Activated CD4-positive, alpha-beta T cell treated with anti-CD3 and anti-CD28 coated beads, Interleukin-2, amount 10 ng/mL, durations not matched to agents 24 days and 14 days (primary cell): ENCODE results near the gene HOXB4. TPM values are rescaled to one million over a fixed set of nuclear protein-coding genes. Genes with fewer than 3 reads are reported as not detected.

ENCODE experiments used
- DNase-seq: peaks from one replicate; pipeline ENCODE4 v3.0.0; 2022
- H3K27ac Mint-ChIP-seq: one replicate; pipeline ENCODE4 v1.8.0; 2022; ENCODE audit warnings: mild to moderate bottlenecking, mixed read lengths
- H3K27me3 Mint-ChIP-seq: one replicate; pipeline ENCODE4 v1.8.0; 2022; ENCODE audit warnings: mixed read lengths
- H3K36me3 Mint-ChIP-seq: one replicate; pipeline ENCODE4 v1.8.0; 2022; ENCODE audit warnings: low read depth, mild to moderate bottlenecking, mixed read lengths
- H3K4me1 Mint-ChIP-seq: one replicate; pipeline ENCODE4 v1.8.0; 2021; ENCODE audit warnings: mixed read lengths
- H3K4me3 Mint-ChIP-seq: one replicate; pipeline ENCODE4 v1.8.0; 2022; ENCODE audit warnings: mild to moderate bottlenecking, moderate library complexity, mixed read lengths
- H3K9me3 Mint-ChIP-seq: one replicate; pipeline ENCODE4 v1.8.0; 2021; ENCODE audit warnings: mixed read lengths
- intact Hi-C: fragments of 100-400 bp; cut with micrococcal nuclease; formaldehyde crosslinking; loops from one replicate; pipeline ENCODE4 v1.15.1; 2023
- total RNA-seq: library from RNA; stranded (reverse); gene quantifications from 2 replicates; pipeline ENCODE4 v1.2.3, GENCODE V29; 2022

HOXB4 gene
- total RNA-seq, 1 donor from 2014 or later: 3.6 TPM

DNA sequence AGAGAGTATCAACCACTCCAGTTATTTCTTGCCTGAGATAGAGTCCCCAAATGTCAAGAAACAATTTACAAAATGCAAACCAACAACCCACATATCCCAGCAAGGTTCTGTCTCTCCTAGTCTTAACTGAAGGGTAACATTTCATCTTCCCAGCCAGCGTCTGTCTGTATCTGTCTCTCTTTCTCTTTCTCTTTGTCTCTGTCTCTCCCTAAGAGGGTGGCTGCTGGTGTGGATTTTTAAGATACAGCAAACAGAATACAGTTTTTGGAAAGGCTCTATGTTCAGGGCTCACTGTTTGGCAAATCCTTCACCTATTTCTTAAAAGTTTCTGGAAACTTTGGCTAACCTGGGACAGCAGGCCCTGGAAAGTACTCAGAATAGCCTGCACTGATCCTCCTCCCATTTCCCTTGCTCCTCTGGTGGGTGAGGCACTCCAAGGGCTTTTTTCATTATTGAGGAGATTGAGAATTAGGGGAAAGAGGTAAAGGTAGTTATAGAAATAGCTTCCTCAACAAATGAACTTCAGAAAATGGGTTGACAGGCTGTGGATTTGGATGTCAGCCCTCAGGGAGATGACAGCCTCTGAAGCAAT lies 6.2 kb downstream of the HOXB4 start:
- no peak for DNase-seq
- intact Hi-C loops: no loop called here
- peaks cover 15% of the 10 kb centered on the region for H3K27me3 Mint-ChIP-seq
- H3K4me3 Mint-ChIP-seq: no peak overlapping the region
- H3K27ac Mint-ChIP-seq: no peak overlapping the region
- H3K36me3 Mint-ChIP-seq: peaks cover 17% of the 10 kb centered on the region
- no peaks in the 10 kb centered on the region for H3K9me3 Mint-ChIP-seq
- H3K4me1 Mint-ChIP-seq: peaks cover 23% of the 10 kb centered on the region

DNA sequence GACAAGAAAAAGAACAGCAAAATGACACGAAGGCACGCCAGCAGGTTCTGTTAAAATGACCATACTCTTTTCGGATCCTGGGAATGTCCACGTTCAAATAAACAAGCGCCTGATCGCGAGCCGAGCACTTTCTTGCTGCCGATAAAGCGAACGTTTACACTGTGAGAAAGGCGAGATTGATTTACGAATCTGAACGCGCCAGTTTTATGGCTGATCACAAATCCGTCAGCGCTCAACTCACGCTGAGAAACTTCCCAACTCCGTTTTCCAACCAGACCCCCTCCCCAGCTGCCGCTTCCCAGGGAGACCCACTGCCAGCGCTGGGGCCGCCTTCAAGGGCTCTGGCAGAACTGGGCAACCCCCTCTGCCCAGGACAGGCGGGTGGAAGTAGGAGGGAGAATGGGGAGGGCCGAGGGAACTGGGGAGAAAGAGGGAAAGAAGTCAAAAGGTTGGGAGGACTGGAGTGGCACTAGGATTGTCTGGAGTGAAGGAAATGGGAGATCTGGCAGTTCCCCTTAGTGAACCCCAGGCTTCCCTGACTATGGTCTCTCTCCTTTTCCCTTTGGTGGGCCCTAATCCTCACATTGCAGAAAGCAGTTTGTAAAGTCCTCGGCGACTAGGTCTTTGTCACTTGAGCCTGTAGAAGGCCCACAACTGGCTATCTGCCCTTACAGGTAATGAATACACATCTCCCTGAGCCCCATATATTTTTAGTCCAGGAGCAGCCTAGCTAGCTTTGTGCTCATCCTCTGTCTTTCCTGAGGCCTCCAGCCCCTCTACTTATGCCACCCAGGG lies 6.9 kb downstream of the HOXB4 start:
- peaks cover 20% of the 10 kb centered on the region for H3K4me1 Mint-ChIP-seq
- intact Hi-C loops: no loop called here
- H3K27me3 Mint-ChIP-seq: peaks cover 15% of the 10 kb centered on the region
- no peak overlapping the region for H3K4me3 Mint-ChIP-seq
- H3K27ac Mint-ChIP-seq: no peak overlapping the region
- peaks cover 17% of the 10 kb centered on the region for H3K36me3 Mint-ChIP-seq
- no peak for DNase-seq
- H3K9me3 Mint-ChIP-seq: no peaks in the 10 kb centered on the region

DNA sequence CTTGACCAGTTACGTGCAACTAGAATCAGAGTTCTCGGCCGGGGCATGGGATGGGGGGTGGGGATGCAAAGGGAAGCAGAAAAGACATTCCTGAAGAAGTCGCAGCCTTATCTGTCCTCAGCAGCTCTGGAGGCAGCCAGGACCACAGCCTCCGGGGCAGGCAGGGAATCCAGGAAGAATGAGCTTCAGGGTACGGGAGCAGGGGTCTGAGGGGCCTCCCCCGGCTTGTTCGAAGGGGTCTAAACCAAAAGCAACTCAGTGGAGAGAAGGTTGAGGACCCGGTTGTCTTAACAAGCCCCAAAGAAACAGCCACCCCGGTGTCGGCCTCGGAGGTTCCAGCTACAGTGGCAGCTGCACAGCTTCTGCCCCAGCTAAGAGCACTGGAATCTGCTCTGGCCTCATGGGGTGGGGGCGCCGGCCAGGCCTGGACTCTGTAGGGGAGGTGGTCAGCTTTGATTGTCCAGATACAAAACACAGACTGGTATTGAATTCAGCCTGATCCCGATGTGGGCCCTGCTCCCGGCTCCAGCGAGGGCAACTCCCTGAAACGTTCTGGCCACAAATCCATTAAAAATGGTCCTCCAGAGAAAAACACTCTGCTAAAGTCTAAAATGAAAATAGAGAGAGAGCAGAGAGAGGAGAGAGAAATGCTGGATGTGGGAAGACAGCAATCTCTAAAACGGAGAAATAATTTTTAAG lies 7.7 kb downstream of the HOXB4 start:
- H3K4me1 Mint-ChIP-seq: peaks cover 15% of the 10 kb centered on the region
- no peak overlapping the region for H3K27ac Mint-ChIP-seq
- peaks cover 15% of the 10 kb centered on the region for H3K36me3 Mint-ChIP-seq
- no peaks in the 10 kb centered on the region for H3K9me3 Mint-ChIP-seq
- no peak for DNase-seq
- H3K27me3 Mint-ChIP-seq: peaks cover 15% of the 10 kb centered on the region
- intact Hi-C loops: no loop called here
- H3K4me3 Mint-ChIP-seq: no peak overlapping the region

DNA sequence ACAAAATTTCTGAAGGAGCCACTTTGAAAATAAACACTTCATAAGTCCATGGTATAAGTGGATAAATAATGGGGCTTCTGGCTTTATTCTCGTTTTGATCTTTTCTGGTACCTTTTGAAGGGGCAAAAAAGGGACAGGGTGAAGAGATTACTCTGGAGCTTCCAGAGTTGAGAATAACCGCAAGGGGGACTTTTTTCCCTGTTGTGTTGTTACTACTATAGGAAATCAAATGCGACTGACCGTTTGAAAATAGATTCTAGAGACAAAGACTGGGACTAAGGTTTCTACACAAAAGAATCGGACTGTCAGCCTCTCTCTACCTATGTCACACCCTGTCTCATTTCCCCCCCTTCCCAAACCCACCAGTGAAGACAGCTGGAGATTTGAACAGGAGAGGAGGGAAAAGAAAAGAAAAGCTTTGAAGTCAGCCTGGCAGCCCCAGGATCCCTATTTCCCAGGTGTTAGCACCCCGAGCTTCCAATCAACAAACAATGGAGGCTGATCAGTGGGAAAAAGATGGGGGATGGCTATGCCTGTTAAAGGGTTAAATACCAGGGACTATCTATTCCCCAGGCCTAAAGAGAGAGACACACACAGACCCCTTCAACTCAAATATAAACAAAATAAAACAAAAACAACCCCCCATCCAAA lies 8.4 kb downstream of the HOXB4 start:
- intact Hi-C loops: no loop called here
- H3K27me3 Mint-ChIP-seq: peaks cover 16% of the 10 kb centered on the region
- H3K4me3 Mint-ChIP-seq: no peak overlapping the region
- no peaks in the 10 kb centered on the region for H3K9me3 Mint-ChIP-seq
- DNase-seq: no peak
- H3K27ac Mint-ChIP-seq: no peak overlapping the region
- H3K4me1 Mint-ChIP-seq: peaks cover 13% of the 10 kb centered on the region
- H3K36me3 Mint-ChIP-seq: peaks cover 15% of the 10 kb centered on the region

DNA sequence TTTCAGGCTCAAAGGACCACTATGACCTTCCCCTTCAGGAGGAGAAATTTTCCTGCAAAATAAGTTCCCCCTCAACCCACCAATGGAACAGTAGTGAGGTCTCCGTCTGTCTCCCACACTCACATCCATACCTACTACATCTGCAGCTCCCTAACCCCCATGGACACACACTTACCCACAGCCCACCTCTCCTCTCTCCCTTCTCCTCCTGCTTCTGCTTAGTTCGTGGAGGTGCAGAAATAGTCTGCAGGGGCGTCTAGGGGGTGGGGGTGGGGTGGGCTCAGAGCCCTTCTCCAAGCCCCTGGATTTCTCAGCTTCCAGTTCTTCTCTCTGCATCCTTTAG lies 8.9 kb downstream of the HOXB4 start:
- H3K9me3 Mint-ChIP-seq: no peaks in the 10 kb centered on the region
- DNase-seq: no peak
- no peak overlapping the region for H3K27ac Mint-ChIP-seq
- no peak overlapping the region for H3K4me3 Mint-ChIP-seq
- H3K27me3 Mint-ChIP-seq: peaks cover 19% of the 10 kb centered on the region
- intact Hi-C loops: no loop called here
- peaks cover 15% of the 10 kb centered on the region for H3K36me3 Mint-ChIP-seq
- H3K4me1 Mint-ChIP-seq: peaks cover 14% of the 10 kb centered on the region

DNA sequence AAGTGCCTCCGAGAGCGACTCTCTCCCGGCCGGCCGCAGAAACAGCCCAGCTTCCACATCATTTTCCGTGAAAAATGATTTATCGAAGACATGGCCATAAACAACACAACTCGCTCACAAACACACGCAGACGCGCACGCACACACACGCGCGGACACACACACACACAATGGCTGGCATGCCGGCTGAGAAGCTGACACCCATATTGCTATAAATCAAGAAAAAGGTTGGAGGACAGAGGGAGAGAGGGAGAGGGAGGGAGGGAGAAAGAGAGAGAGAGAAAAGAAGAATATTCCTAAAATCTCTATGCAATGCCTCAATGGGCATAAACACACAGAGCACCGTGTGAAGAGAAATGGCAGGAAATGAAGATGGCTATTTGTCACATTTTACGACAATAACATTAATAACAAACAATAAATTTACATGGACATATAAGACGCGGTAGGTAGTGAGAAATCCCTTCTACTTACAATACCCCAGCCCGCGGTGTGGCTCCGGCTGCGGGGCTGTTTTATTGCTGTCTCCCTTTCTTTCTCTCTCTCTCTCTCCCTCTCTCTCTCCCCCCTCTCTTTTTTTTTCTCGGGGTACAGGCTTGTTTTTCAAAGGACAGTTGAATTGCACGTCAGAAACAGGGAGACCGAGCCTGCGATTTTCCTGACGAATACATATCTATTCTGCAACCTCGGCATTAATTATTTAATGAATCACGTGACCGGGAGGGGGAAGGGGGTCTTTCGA lies 9.5 kb downstream of the HOXB4 start:
- no peak overlapping the region for H3K27ac Mint-ChIP-seq
- H3K27me3 Mint-ChIP-seq: peaks cover 21% of the 10 kb centered on the region
- H3K36me3 Mint-ChIP-seq: peaks cover 15% of the 10 kb centered on the region
- H3K4me1 Mint-ChIP-seq: peaks cover 15% of the 10 kb centered on the region
- no peak for DNase-seq
- peak overlapping the region; percentile 49 for H3K4me3 Mint-ChIP-seq
- intact Hi-C loops: no loop called here
- no peaks in the 10 kb centered on the region for H3K9me3 Mint-ChIP-seq

DNA sequence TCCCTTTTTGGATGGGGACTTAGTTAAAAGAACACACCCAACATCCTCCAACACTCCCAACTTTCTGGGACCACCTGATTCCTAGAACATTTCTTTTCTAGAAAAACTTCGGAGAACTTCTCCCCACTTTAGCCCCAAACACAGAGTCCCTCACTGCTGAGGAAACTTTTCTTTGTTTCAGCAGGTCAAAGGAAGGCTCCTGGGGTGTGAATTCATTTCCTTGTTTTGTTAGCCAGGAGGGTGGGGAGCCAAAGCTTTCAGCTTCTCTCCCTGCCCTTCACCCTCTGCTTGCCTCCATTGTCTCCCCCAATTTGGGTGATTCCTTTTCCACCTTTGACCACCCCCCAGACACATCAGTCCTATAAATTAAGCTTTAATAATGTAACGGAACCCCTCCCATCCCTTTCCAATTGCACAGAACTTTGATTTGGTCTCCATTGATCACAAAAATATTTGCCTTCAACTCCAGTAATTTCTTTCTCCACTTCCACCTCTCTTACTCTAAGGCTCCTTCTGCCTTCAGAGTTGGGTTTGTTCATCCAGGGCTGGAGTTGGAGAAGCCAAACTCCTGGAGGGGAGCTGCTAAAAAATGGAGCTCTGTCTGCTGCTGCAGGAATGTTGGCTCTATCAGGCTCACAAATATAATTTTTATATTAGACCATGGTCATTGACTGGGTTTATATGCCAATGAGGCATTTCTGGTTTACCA lies 10.3 kb downstream of the HOXB4 start:
- H3K36me3 Mint-ChIP-seq: peaks cover 15% of the 10 kb centered on the region
- peak overlapping the region; percentile 49 for H3K4me3 Mint-ChIP-seq
- peaks cover 9% of the 10 kb centered on the region for H3K4me1 Mint-ChIP-seq
- no peak overlapping the region for H3K27ac Mint-ChIP-seq
- peaks cover 25% of the 10 kb centered on the region for H3K27me3 Mint-ChIP-seq
- no peaks in the 10 kb centered on the region for H3K9me3 Mint-ChIP-seq
- DNase-seq: no peak
- intact Hi-C loops: no loop called here

DNA sequence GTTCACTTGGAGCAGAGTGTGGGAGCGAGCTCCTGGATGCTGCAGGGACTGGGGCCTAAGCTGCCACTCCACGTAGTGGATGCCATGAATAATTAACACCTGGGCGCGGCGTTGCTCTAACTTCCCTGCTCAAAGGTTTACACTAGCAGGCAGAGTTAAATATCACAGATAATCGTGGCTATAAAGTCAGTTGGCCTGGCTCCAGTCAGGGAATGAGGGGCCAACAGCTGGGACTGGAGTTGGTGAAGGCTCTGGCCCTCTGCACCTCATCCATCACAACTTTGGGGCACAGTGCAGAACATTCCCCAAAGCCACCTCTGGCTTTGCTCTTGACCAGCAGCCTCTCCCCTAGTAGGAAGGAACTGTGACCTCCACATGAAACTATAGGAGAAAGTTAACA lies 10.9 kb downstream of the HOXB4 start:
- H3K27ac Mint-ChIP-seq: no peak overlapping the region
- H3K4me1 Mint-ChIP-seq: peaks cover 12% of the 10 kb centered on the region
- H3K4me3 Mint-ChIP-seq: no peak overlapping the region
- DNase-seq: no peak
- peaks cover 28% of the 10 kb centered on the region for H3K27me3 Mint-ChIP-seq
- no peaks in the 10 kb centered on the region for H3K9me3 Mint-ChIP-seq
- peaks cover 18% of the 10 kb centered on the region for H3K36me3 Mint-ChIP-seq
- intact Hi-C loops: no loop called here

DNA sequence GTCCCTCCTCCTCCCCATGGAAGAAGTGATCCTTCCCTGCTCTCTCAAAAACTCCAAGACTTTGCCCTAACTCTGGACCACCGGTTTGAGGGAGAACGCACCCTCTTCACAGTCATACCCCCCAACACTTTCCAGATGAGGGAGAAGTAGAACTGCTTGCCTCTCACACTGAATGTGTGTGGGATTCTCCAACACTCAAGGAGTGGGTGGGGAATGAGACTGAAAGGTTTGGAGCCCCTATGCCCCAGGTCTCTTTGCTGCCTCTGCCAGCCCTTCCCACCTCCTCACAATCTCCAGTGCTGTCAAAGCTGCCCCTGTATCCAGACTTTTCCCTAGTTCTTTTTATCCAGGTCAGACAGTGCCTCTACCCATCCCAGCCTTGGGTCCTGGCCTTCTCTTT lies 11.4 kb downstream of the HOXB4 start:
- intact Hi-C loops: no loop called here
- DNase-seq: no peak
- H3K9me3 Mint-ChIP-seq: no peaks in the 10 kb centered on the region
- peaks cover 14% of the 10 kb centered on the region for H3K4me1 Mint-ChIP-seq
- H3K27me3 Mint-ChIP-seq: peaks cover 28% of the 10 kb centered on the region
- H3K27ac Mint-ChIP-seq: no peak overlapping the region
- no peak overlapping the region for H3K4me3 Mint-ChIP-seq
- H3K36me3 Mint-ChIP-seq: peaks cover 18% of the 10 kb centered on the region

DNA sequence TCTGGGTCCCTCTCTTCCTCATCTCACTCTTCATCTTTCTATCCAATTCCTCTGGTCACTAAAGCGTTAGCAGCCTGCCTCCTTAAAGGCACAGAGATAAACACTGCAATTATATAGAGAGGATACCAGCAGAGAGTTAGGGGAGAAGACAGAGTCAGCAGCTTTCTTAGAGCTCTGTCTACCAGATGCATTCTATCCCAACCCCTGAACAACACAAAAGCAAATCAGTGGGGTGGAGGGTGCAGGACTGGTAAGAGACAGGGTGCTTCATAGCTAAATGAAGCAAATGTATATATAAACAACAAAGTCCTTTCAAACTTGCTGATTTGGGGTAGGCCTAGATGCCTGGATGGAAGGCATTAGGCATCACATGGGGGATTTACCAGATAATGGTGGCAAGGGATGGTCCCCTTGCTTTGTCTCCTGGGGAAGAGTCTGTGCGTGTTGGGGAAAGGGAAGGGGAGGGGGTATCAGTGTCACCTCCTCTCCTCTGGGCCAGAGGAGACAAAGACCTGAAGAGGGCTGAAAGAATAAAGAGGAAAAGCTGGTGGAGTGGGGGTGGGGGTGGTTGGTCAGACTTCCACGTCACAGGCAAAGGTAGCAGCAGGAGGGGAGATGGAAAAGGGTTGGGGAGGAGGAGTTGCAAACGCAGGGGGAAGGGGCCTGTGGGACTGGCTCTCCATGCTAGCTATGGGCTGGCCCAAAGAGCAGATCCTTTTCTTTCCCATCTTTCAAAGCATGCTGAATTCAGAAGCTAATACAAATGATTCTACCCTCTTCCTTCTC lies 12.0 kb downstream of the HOXB4 start:
- peaks cover 19% of the 10 kb centered on the region for H3K4me1 Mint-ChIP-seq
- no peaks in the 10 kb centered on the region for H3K9me3 Mint-ChIP-seq
- no peak overlapping the region for H3K27ac Mint-ChIP-seq
- peaks cover 28% of the 10 kb centered on the region for H3K27me3 Mint-ChIP-seq
- intact Hi-C loops: no loop called here
- no peak for DNase-seq
- peaks cover 16% of the 10 kb centered on the region for H3K36me3 Mint-ChIP-seq
- H3K4me3 Mint-ChIP-seq: no peak overlapping the region

DNA sequence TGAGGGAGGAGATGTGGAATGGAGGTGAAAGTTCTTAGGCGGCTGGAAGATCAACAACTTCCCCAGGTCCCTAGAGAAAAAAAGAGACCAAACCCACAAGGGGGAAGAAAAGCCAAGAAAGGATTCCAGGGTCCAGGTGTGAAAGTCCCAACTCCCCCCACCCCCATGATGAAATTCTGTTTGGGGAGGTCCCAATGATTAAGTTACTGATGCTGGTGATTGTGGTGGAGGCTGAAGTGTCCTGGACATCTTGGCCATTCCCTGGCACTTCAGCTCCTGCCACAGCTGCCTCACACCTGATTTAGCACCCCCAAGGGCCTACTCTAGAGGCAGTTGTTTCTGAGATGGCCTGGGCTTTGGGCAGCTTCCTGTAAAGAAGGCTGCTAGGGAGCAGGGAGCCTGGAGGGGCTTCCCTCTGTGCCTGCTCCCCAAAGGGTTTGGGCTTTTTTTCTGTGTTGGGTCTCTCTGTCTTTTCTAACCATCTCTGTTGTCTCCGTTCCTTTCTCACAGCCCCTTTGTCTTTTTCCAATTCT lies 13.1 kb downstream of the HOXB4 start:
- H3K27me3 Mint-ChIP-seq: peaks cover 28% of the 10 kb centered on the region
- H3K36me3 Mint-ChIP-seq: peaks cover 16% of the 10 kb centered on the region
- H3K4me1 Mint-ChIP-seq: peaks cover 20% of the 10 kb centered on the region
- no peak overlapping the region for H3K4me3 Mint-ChIP-seq
- DNase-seq: no peak
- H3K27ac Mint-ChIP-seq: no peak overlapping the region
- H3K9me3 Mint-ChIP-seq: no peaks in the 10 kb centered on the region
- intact Hi-C loops: no loop called here

DNA sequence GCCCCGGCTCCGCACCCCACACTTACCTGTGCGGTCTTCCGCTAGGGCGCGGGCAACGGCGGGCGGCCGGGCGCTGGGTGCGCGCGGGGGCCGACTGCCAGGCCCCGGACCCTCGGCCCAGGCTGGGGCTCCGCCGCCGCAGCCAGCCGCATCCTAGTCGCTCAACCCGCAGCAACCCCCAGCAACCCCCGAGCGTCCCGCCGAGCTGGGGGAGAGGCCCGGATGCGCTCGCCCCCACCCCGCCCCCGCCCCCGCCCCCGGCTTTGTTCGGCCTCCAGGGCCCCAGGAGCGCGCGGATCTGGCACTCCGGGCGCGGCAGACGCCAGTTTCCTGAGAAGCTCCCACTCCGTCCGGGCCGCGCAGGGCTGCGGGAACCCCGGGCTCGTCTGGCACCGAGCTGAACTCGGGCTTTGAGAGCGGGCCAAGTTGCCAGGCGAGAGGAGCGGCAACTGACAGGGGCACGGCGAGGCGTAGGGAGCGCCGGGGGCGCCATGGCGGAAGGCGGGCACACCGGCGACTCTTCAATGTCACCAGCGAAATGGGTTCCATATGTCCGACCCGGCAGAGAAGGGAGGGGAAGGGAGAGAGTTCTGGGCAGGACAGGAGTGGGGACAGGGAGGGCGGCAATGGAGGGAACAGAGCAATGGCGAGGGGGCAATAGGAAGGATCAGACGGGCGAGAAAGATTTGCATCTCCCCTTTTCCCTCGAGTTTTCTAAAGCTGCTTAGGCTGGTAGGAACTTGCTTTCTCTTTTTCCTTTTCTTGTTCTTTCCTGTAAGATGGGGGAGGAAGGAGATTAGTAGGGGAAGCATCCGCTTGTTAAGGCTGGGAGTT lies 13.7 kb downstream of the HOXB4 start:
- no peak for DNase-seq
- Mint-ChIP-seq H3K27ac (no peak overlapping the region), H3K27me3 (peaks cover 26% of the 10 kb centered on the region), H3K4me1 (peaks cover 20% of the 10 kb centered on the region), H3K4me3 (no peak overlapping the region), H3K9me3 (no peaks in the 10 kb centered on the region), H3K36me3 (peaks cover 13% of the 10 kb centered on the region)
- intact Hi-C loops: no loop called here
